HepG2 (cell line): ENCODE data around the gene BOLL. TPM values are rescaled to one million over a fixed set of nuclear protein-coding genes. Genes with fewer than 3 reads are reported as not detected.

Experiments used
- ETS1 ChIP-seq: sonication (generic); formaldehyde crosslinking; IDR thresholded peaks from 2 replicates; pipeline ENCODE4 v1.4.0; 2020; ENCODE audit warnings: missing genetic modification reagents
- GPN1 ChIP-seq: sonication (generic); formaldehyde crosslinking; IDR thresholded peaks from 2 replicates; pipeline ENCODE4 v1.5.1; 2020; ENCODE audit warnings: missing genetic modification reagents, borderline replicate concordance
- GTF3A ChIP-seq: sonication (generic); formaldehyde crosslinking; conservative IDR thresholded peaks from 2 replicates; pipeline ENCODE4 v1.4.0; 2020; ENCODE audit warnings: mild to moderate bottlenecking, missing genetic modification reagents
- HIVEP1 ChIP-seq: sonication (generic); formaldehyde crosslinking; IDR thresholded peaks from 2 replicates; pipeline ENCODE4 v1.4.0; 2020; ENCODE audit warnings: mild to moderate bottlenecking, missing genetic modification reagents
- HMGA1 ChIP-seq: sonication (generic); formaldehyde crosslinking; conservative IDR thresholded peaks from 2 replicates; pipeline ENCODE4 v1.4.0; 2020; ENCODE audit warnings: missing genetic modification reagents
- IRF9 ChIP-seq: sonication (generic); formaldehyde crosslinking; IDR thresholded peaks from 2 replicates; pipeline ENCODE4 v1.8.0; 2022; ENCODE audit warnings: missing genetic modification reagents, mild to moderate bottlenecking, borderline replicate concordance
- MLXIP ChIP-seq: sonication (generic); formaldehyde crosslinking; IDR thresholded peaks from 2 replicates; pipeline ENCODE4 v1.9.0; 2021; ENCODE audit warnings: missing genetic modification reagents, borderline replicate concordance
- MZF1 ChIP-seq: sonication (generic); formaldehyde crosslinking; IDR thresholded peaks from 2 replicates; pipeline ENCODE4 v1.8.1; 2023; ENCODE audit warnings: mild to moderate bottlenecking, missing genetic modification reagents, borderline replicate concordance
- SKI ChIP-seq: fragments of 450-650 bp; IDR thresholded peaks from one replicate; pipeline ENCODE4 v1.6.1; 2018; ENCODE audit warnings: mild to moderate bottlenecking; ENCODE audit not compliant: partially characterized antibody
- STAG1 ChIP-seq: sonication (generic); formaldehyde crosslinking; IDR thresholded peaks from 2 replicates; pipeline ENCODE4 v1.4.0; 2020; ENCODE audit warnings: missing genetic modification reagents
- THAP9 ChIP-seq: sonication (generic); formaldehyde crosslinking; IDR thresholded peaks from 2 replicates; pipeline ENCODE4; 2020; ENCODE audit warnings: missing genetic modification reagents, mild to moderate bottlenecking, borderline replicate concordance
- ZBTB37 ChIP-seq: sonication (generic); formaldehyde crosslinking; IDR thresholded peaks from 2 replicates; pipeline ENCODE4 v1.4.0; 2020; ENCODE audit warnings: mild to moderate bottlenecking, missing genetic modification reagents
- ZBTB39 ChIP-seq: sonication (generic); formaldehyde crosslinking; IDR thresholded peaks from 2 replicates; pipeline ENCODE4 v1.5.0; 2020; ENCODE audit warnings: missing genetic modification reagents
- ZNF530 ChIP-seq: sonication (generic); formaldehyde crosslinking; IDR thresholded peaks from 2 replicates; pipeline ENCODE4 v1.5.0; 2020; ENCODE audit warnings: low read depth, mild to moderate bottlenecking, missing genetic modification reagents
- ZNF703 ChIP-seq: sonication (generic); formaldehyde crosslinking; IDR thresholded peaks from 2 replicates; pipeline ENCODE4 v1.5.1; 2020; ENCODE audit warnings: missing genetic modification reagents, mild to moderate bottlenecking, moderate library complexity, borderline replicate concordance
- polyA plus RNA-seq, 8 experiments: library from polyadenylated mRNA; depleted of rRNA in 3 of 8; stranded (reverse) in 7 of 8; unstranded in 1 of 8; fragments of >200 nt; fragmentation: Illumina TruSeq in 4 of 8; extraction: Trizol in 4 of 8; gene quantifications; 2 replicates each; pipeline versions ENCODE4 v1.2.1 to v1.2.3, GENCODE V29; 2011 to 2016; ENCODE audit warnings: low read depth in 4 of 8, missing spikeins in 1 of 8, mixed read lengths in 1 of 8; ENCODE audit not compliant: insufficient read depth in 1 of 8
- total RNA-seq, 5 experiments: library from RNA; depleted of rRNA; stranded (reverse); fragments of >200 nt; fragmentation: Illumina TruSeq; extraction: Trizol; gene quantifications; 2 replicates each; pipeline ENCODE4 v1.2.3, GENCODE V29; 2016; ENCODE audit warnings: low read depth in 1 of 5

BOLL gene
- total and polyA plus RNA-seq, 2 of the 13 experiments (the other 11 are each of a cell fraction or from before 2014, with no cell fraction given), result not detected

GRCh38 chr2:197705121-197705911 lies 79.8 kb downstream of the BOLL start, which contains the start of gene MARS2 (continued):
- TF ChIP-seq HMGA1 (CRISPR knock-in tag), result no peak
- no peak; the same call in 1 of the 2 replicates for TF ChIP-seq MZF1 (CRISPR knock-in tag)
- peak; percentile 72; the same call in 1 of the 2 replicates for TF ChIP-seq HIVEP1
- TF ChIP-seq IRF9, result peak; percentile 80; the same call in 1 of the 2 replicates
- 0 out of 2 replicates have a peak, but pooled peaks have one; percentile 86 for TF ChIP-seq GTF3A (CRISPR knock-in tag)
- no peak; the same call in 1 of the 2 replicates for TF ChIP-seq GPN1 (CRISPR knock-in tag)
- no peak for TF ChIP-seq ETS1 (CRISPR knock-in tag)
- peak; percentile 79 for TF ChIP-seq THAP9 (CRISPR knock-in tag)
- TF ChIP-seq SKI, result peak; percentile 22
- TF ChIP-seq ZBTB39 (CRISPR knock-in tag), result no peak; the same call in 1 of the 2 replicates
- TF ChIP-seq ZBTB37 (CRISPR knock-in tag), result no peak
- peak; percentile 25; the same call in 1 of the 2 replicates for TF ChIP-seq STAG1 (CRISPR knock-in tag)
- TF ChIP-seq ZNF530, result no peak
- peak; percentile 81; the same call in 1 of the 2 replicates for TF ChIP-seq ZNF703 (CRISPR knock-in tag)
- no peak for TF ChIP-seq MLXIP
